HFFc6 (cell line): ENCODE results near the gene STAMBPL1. TPM values are rescaled to one million over a fixed set of nuclear protein-coding genes. Genes with fewer than 3 reads are reported as not detected.
A peak's percentile ranks its signal among the peaks of the same experiment; 100 is the strongest.

Experiments used
- DNase-seq: peaks from one replicate; pipeline ENCODE4 v3.0.0-alpha.2; 2018
- H3K27ac Mint-ChIP-seq: 2 replicates; pipeline ENCODE4 v1.8.0; 2020; ENCODE audit warnings: mild to moderate bottlenecking, mixed read lengths
- H3K27me3 Mint-ChIP-seq: 2 replicates; pipeline ENCODE4 v1.8.0; 2021; ENCODE audit warnings: mild to moderate bottlenecking, moderate library complexity, mixed read lengths; ENCODE audit not compliant: insufficient read depth
- H3K36me3 Mint-ChIP-seq: 2 replicates; pipeline ENCODE4 v1.8.0; 2021; ENCODE audit warnings: low read depth, mixed read lengths
- H3K4me1 Mint-ChIP-seq: 2 replicates; pipeline ENCODE4 v1.8.0; 2020; ENCODE audit warnings: low read depth, mixed read lengths
- H3K4me3 Mint-ChIP-seq: 2 replicates; pipeline ENCODE4 v1.8.0; 2020; ENCODE audit warnings: mild to moderate bottlenecking, moderate library complexity, mixed read lengths
- H3K9me3 Mint-ChIP-seq: 2 replicates; pipeline ENCODE4 v1.8.0; 2020; ENCODE audit warnings: mild to moderate bottlenecking, mixed read lengths
- total RNA-seq, 6 experiments: library from RNA; stranded (reverse); fragmentation: NEBNext Ultra II Directional; extraction: Animal tissue kit (Norgen Biotek cat#: 25700); gene quantifications; 2 replicates in 1 of 6; 3 replicates in 5 of 6; pipeline ENCODE4 v1.2.3, GENCODE V29; 2021
- TF ChIP-seq, protein P1 (sequence below): fragments of 200-600 bp; sonication (generic); IDR thresholded peaks from 2 replicates; pipeline ENCODE4 v1.5.0; 2021; ENCODE audit warnings: antibody characterized with exemption, mild to moderate bottlenecking

The STAMBPL1 gene
- total RNA-seq, 6 experiments from 2014 or later, result 28.8 to 44.9 (median 40.6) TPM

DNA sequence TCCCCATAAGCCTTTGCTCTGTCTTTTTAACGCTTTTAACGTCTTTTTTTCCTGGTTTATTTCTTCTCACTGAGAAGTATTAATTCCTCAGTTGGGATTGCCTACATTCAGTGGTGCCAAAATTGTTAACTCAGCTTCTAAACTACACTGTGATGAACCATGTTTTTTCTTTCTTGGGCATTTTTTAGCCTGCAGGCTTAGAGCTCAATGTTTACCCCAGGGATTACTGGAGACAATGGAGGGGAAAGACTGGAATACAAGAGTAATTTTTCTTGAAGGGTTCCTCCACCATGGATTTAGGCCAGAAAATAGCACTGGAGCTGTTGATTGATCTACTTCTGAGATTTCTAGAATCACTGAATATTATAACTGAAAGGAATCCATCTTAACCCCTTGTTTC, 19.8 kb downstream of the STAMBPL1 start:
- Mint-ChIP-seq H3K4me3 (no peak overlapping the region), H3K27me3 (no peaks in the 10 kb centered on the region; the same call in 1 of the 2 replicates), H3K9me3 (no peaks in the 10 kb centered on the region), H3K27ac (peak overlapping the region; percentile 7; the same call in 1 of the 2 replicates), H3K36me3 (peaks cover 45% of the 10 kb centered on the region), H3K4me1 (peaks cover 79% of the 10 kb centered on the region)
- DNase-seq, result no peak
- TF ChIP-seq, protein P1, sequence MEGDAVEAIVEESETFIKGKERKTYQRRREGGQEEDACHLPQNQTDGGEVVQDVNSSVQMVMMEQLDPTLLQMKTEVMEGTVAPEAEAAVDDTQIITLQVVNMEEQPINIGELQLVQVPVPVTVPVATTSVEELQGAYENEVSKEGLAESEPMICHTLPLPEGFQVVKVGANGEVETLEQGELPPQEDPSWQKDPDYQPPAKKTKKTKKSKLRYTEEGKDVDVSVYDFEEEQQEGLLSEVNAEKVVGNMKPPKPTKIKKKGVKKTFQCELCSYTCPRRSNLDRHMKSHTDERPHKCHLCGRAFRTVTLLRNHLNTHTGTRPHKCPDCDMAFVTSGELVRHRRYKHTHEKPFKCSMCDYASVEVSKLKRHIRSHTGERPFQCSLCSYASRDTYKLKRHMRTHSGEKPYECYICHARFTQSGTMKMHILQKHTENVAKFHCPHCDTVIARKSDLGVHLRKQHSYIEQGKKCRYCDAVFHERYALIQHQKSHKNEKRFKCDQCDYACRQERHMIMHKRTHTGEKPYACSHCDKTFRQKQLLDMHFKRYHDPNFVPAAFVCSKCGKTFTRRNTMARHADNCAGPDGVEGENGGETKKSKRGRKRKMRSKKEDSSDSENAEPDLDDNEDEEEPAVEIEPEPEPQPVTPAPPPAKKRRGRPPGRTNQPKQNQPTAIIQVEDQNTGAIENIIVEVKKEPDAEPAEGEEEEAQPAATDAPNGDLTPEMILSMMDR, result no peak

DNA sequence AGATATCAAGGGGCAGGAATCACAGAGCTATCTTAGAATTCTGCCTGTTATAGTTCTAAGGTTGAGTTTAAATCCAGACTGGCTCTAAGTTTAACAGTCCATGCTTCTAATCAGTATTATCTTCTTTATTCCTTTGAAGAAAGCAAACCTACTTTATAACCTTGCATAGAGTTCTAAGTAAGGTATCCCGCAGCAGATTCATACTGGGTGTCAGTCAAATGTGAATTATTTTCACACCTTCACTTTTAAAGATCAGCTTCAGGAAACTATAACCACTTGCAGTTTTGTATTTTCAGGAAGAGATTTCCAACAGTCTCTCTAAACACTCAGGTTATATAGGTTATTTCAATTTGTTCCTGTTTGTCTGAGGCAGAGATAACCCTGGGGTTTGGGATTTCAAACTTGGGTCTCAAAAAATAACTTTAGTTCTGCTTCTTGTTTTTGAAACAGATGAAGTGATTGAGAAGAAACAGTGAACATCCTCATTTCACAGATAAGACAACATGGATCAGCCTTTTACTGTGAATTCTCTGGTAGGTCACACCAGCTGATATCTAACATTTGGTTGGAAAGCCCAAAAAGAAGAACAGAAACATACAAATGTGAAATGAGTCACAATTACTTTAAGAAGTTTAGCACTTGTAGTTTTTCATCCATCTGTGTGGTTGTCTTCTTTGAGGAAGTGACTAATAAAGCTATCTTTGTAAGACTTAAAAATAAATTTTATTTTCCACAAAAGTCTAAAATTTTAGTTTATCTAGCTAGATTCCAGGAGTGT, 21.4 kb downstream of the STAMBPL1 start:
- peak overlapping the region; percentile 78 for H3K27ac Mint-ChIP-seq
- peak; percentile 43 for DNase-seq
- H3K36me3 Mint-ChIP-seq, result peaks cover 54% of the 10 kb centered on the region
- no peaks in the 10 kb centered on the region; the same call in 1 of the 2 replicates for H3K27me3 Mint-ChIP-seq
- H3K4me3 Mint-ChIP-seq, result peak overlapping the region; percentile 29; the same call in 1 of the 2 replicates
- no peaks in the 10 kb centered on the region for H3K9me3 Mint-ChIP-seq
- TF ChIP-seq, protein P1, result no peak
- H3K4me1 Mint-ChIP-seq, result peaks cover 65% of the 10 kb centered on the region

DNA sequence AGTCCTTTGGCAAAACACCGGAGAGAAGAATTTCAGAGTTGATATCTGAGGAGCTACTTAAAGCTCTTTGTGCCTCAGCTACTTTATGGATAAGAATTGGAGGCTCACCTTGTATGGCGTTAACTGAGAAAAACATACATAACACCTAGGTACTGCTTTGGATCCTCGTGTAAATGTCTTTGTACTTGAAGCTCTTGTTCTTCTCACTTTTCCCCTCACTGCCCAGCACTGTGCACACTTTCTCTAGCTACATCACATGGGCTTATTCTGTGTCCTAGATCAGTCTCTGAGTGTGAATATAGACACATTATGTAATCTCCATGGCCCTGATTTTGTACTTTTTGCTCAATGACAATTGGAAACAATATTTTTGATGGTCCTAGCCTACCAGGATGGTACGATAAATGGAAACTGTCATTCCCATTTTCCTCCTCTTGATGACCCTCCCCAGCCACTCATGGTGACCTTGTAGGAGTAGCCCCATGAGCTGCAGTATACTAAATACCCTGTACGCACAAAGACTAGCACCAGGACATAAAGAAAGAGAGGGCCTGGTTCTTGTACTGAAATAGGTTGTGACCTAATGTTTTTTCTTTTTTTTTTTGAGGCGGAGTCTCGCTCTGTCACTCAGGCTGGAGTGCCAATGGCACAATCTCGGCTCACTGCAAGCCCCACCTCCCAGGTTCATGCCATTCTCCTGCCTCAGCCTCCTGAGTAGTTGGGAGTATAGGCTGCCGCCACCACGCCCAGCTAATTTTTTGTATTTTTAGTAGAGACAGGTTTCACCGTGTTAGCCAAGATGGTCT, 22.1 kb downstream of the STAMBPL1 start:
- H3K36me3 Mint-ChIP-seq, result peaks cover 57% of the 10 kb centered on the region
- no peaks in the 10 kb centered on the region; the same call in 1 of the 2 replicates for H3K27me3 Mint-ChIP-seq
- DNase-seq, result no peak
- H3K4me1 Mint-ChIP-seq, result peaks cover 57% of the 10 kb centered on the region
- TF ChIP-seq, protein P1, result no peak
- no peaks in the 10 kb centered on the region for H3K9me3 Mint-ChIP-seq
- peak overlapping the region; percentile 29; the same call in 1 of the 2 replicates for H3K4me3 Mint-ChIP-seq
- H3K27ac Mint-ChIP-seq, result peak overlapping the region; percentile 78

DNA sequence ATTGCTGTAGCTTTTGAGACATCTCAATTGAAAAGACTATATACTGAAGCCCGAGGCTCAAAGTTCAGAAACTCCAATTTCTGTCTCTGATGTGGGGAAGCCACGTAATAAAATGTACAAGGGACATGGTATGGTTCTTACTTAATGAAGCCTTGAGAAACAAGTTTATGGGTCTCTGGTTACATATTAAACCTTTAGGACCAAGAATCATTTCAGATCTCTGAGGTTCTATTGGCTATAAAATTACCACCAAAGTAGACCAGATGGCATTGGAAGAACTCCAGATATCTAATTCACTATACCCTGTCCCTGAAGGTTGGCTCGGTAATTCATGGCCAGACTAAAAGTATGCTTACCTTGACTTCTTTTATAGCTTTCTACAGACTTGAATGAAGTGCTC, 23.7 kb downstream of the STAMBPL1 start:
- no peak overlapping the region for H3K27ac Mint-ChIP-seq
- H3K4me1 Mint-ChIP-seq, result peaks cover 41% of the 10 kb centered on the region
- no peak overlapping the region for H3K4me3 Mint-ChIP-seq
- H3K9me3 Mint-ChIP-seq, result no peaks in the 10 kb centered on the region
- TF ChIP-seq, protein P1, result no peak
- H3K36me3 Mint-ChIP-seq, result peaks cover 64% of the 10 kb centered on the region
- no peak for DNase-seq
- H3K27me3 Mint-ChIP-seq, result no peaks in the 10 kb centered on the region; the same call in 1 of the 2 replicates

DNA sequence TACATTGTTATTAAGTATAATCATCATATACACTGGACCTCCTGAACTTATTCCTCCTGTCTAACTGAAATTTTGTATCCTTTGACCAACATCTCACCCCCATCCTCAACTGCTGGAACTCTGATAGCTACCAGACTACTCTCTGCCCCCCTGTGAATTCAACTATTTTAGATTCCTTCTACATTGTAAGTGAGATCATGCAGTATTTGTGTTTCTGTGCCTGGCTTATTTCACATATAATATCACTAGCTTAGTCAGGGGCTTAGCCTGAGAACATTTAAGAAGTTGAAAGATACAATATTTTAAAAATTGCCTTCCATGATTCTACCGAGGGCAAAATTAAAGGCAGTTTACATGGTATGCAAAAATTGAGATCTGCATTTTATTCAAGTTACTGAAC, 26.9 kb downstream of the STAMBPL1 start:
- no peak overlapping the region for H3K4me3 Mint-ChIP-seq
- H3K9me3 Mint-ChIP-seq, result no peaks in the 10 kb centered on the region
- peaks cover 66% of the 10 kb centered on the region for H3K36me3 Mint-ChIP-seq
- TF ChIP-seq, protein P1, result no peak
- H3K27ac Mint-ChIP-seq, result no peak overlapping the region; the same call in 1 of the 2 replicates
- H3K27me3 Mint-ChIP-seq, result no peaks in the 10 kb centered on the region; the same call in 1 of the 2 replicates
- H3K4me1 Mint-ChIP-seq, result peaks cover 14% of the 10 kb centered on the region
- no peak for DNase-seq
